Coronary artery (tissue), 2 donors: ENCODE data around the gene PCF11.
"Not testable (repeated sequence)": the region's sequence is repeated elsewhere in the genome, so short reads cannot be mapped to it uniquely, and the experiment has no call there.

Experiments
- DNase-seq: peaks from one replicate; pipeline ENCODE4 v3.0.0-alpha.2; 2017; ENCODE audit warnings: low spot score
- H3K27ac ChIP-seq, 2 donors: fragments of 200-600 bp; sonication (generic); one replicate each; pipeline ENCODE4 v1.5.1; 2016 to 2019
- H3K4me3 ChIP-seq: fragments of 200-600 bp; sonication (generic); 2 replicates; pipeline ENCODE4 v1.5.1; 2016; ENCODE audit warnings: mild to moderate bottlenecking, moderate library complexity
- CTCF ChIP-seq: fragments of 200-600 bp; sonication (generic); IDR thresholded peaks from one replicate; pipeline ENCODE4 v1.5.1; 2019; ENCODE audit warnings: antibody characterized with exemption

The PCF11 gene

GRCh38 chr11:83132191-83132590 lies 24.7 kb upstream of the PCF11 start:
- no peak for TF ChIP-seq CTCF
- no peak for DNase-seq
- H3K4me3 ChIP-seq = no peak overlapping the region
- no peak overlapping the region for H3K27ac ChIP-seq

- DNase-seq, H3K27ac ChIP-seq, H3K4me3 ChIP-seq: not testable (repeated sequence)
These were observed 23.7 kb upstream of the PCF11 start for GRCh38 chr11:83133266-83133665.

- no peak for TF ChIP-seq CTCF
- Histone ChIP-seq H3K4me3 (no peak overlapping the region), H3K27ac (no peak overlapping the region)
- DNase-seq = no peak
These were observed 17.6 kb upstream of the PCF11 start for GRCh38 chr11:83139310-83139709.

GRCh38 chr11:83140691-83141455 lies 16.1 kb upstream of the PCF11 start:
- no peak overlapping the region for H3K27ac ChIP-seq
- H3K4me3 ChIP-seq = no peak overlapping the region
- no peak for TF ChIP-seq CTCF
- DNase-seq = no peak

- TF ChIP-seq CTCF = no peak
- no peak overlapping the region for H3K4me3 ChIP-seq
- no peak for DNase-seq
- no peak overlapping the region for H3K27ac ChIP-seq
These were observed 9.0 kb upstream of the PCF11 start for GRCh38 chr11:83147895-83148294.

- no peak for DNase-seq
- H3K4me3 ChIP-seq = no peak overlapping the region
- H3K27ac ChIP-seq = no peak overlapping the region
- TF ChIP-seq CTCF = no peak
These were observed 6.5 kb upstream of the PCF11 start for GRCh38 chr11:83150450-83150849.

GRCh38 chr11:83151274-83151977 lies 5.5 kb upstream of the PCF11 start:
- TF ChIP-seq CTCF = no peak
- no peak for DNase-seq
- Histone ChIP-seq H3K27ac (no peak overlapping the region), H3K4me3 (no peak overlapping the region)
